Mucosa of descending colon (tissue), 3 donors: Measurements from ENCODE around the gene NEMP1. TPM values are rescaled to one million over a fixed set of nuclear protein-coding genes. Genes with fewer than 3 reads are reported as not detected.
A peak's percentile ranks its signal among the peaks of the same experiment; 100 is the strongest.

Source experiments
- ATAC-seq: fragments of 200-7000 bp; cut with Tn5 transposase; one replicate; pipeline ENCODE4 v1.9.1; 2020; ENCODE audit warnings: mild to moderate bottlenecking, moderate library complexity
- DNase-seq, 3 donors: peaks; one replicate each; pipeline ENCODE4 v3.0.0-alpha.2; 2020
- H3K36me3 ChIP-seq: fragments of 200-600 bp; one replicate; pipeline ENCODE4 v1.8.0; 2021; ENCODE audit warnings: low read depth, mild to moderate bottlenecking
- H3K4me1 ChIP-seq: fragments of 200-600 bp; one replicate; pipeline ENCODE4 v1.8.0; 2021; ENCODE audit warnings: low read depth, mild to moderate bottlenecking
- H3K4me3 ChIP-seq: fragments of 200-600 bp; one replicate; pipeline ENCODE4 v1.8.0; 2021; ENCODE audit warnings: mild to moderate bottlenecking
- H3K9me3 ChIP-seq: fragments of 200-600 bp; one replicate; pipeline ENCODE4 v1.8.0; 2021; ENCODE audit warnings: mild to moderate bottlenecking
- CTCF ChIP-seq: fragments of 200-600 bp; IDR thresholded peaks from one replicate; pipeline ENCODE4 v1.8.0; 2022; ENCODE audit warnings: antibody characterized with exemption, mild to moderate bottlenecking
- intact Hi-C, 2 donors: fragments of 100-400 bp; cut with DNase I in 1 of 2; cut with micrococcal nuclease in 1 of 2; formaldehyde crosslinking; loops; one replicate each; pipeline versions ENCODE4 v1.11.0 to v1.11.1; 2022; cut with DNase I, micrococcal nuclease
- total RNA-seq, 3 donors: library from RNA; stranded (reverse); fragmentation: NEBNext Ultra II Directional in 2 of 3; extraction: Animal tissue kit (Norgen Biotek cat#: 25700) in 2 of 3; gene quantifications; one replicate each; pipeline versions ENCODE4 v1.2.1 to v1.2.4, GENCODE V29; 2021 to 2023
- donor health status: DM: no; HTN: no; CAD: no; lungs with moderate emphysema.
- donor health status: DM: no; HTN: no; CAD: no.
- donor health status: DM: no; HTN: yes; CAD: no.

The NEMP1 gene
- total RNA-seq, 3 donors from 2014 or later = 6.3 to 16.9 (median 10.2) TPM

- DNase-seq (no peak), ATAC-seq (no peak)
- Histone ChIP-seq H3K9me3 (no peaks in the 10 kb centered on the region), H3K4me1 (peaks cover 4% of the 10 kb centered on the region), H3K36me3 (no peaks in the 10 kb centered on the region), H3K4me3 (no peak overlapping the region)
- TF ChIP-seq CTCF = no peak
- intact Hi-C loops = loop anchor here in 1 of 2 donors (5.0 kb wide), 1 partner anchor 52 kb away; no protein-coding TSS in a partner anchor
Observed at GRCh38 chr12:57010627-57011247, 67.9 kb downstream of the NEMP1 start.

- intact Hi-C loops = loop anchor here in 1 of 2 donors (5.0 kb wide), 1 partner anchor 52 kb away; no protein-coding TSS in a partner anchor
- TF ChIP-seq CTCF = no peak
Observed at GRCh38 chr12:57009949-57010626, 68.5 kb downstream of the NEMP1 start.

GRCh38 chr12:57008178-57008577, 70.4 kb downstream of the NEMP1 start:
- intact Hi-C loops = no loop called here
- H3K9me3 ChIP-seq = no peaks in the 10 kb centered on the region
- TF ChIP-seq CTCF = no peak
- H3K4me1 ChIP-seq = peaks cover 8% of the 10 kb centered on the region
- H3K36me3 ChIP-seq = no peaks in the 10 kb centered on the region
- ATAC-seq (peak; percentile 48), DNase-seq (peak in 1 of 3 donors; percentile 25)
- no peak overlapping the region for H3K4me3 ChIP-seq

More at GRCh38 chr12:57009949-57010626, 68.5 kb downstream of the NEMP1 start:
- no peaks in the 10 kb centered on the region for H3K9me3 ChIP-seq
- no peak for ATAC-seq
- DNase-seq = no peak
- H3K4me1 ChIP-seq = peaks cover 8% of the 10 kb centered on the region
- H3K36me3 ChIP-seq = no peaks in the 10 kb centered on the region
- H3K4me3 ChIP-seq = no peak overlapping the region

GRCh38 chr12:57006809-57007475, 71.6 kb downstream of the NEMP1 start:
- H3K36me3 ChIP-seq = no peaks in the 10 kb centered on the region
- H3K4me1 ChIP-seq = peaks cover 8% of the 10 kb centered on the region
- H3K9me3 ChIP-seq = no peaks in the 10 kb centered on the region
- ATAC-seq (no peak), DNase-seq (no peak)
- intact Hi-C loops = loop anchor here in 1 of 2 donors (2.0 kb wide), 1 partner anchor 56 kb away; no protein-coding TSS in a partner anchor
- TF ChIP-seq CTCF = no peak
- no peak overlapping the region for H3K4me3 ChIP-seq

- Histone ChIP-seq H3K9me3 (no peaks in the 10 kb centered on the region), H3K4me3 (peak within 1 kb of the TSS; percentile 58), H3K4me1 (peaks cover 13% of the 10 kb centered on the region), H3K36me3 (no peaks in the 10 kb centered on the region)
- peak; percentile 56 to 80 (median 60) for DNase-seq
- intact Hi-C loops = loop anchor here in 1 of 2 donors (2.0 kb wide), 1 partner anchor 57 kb away; no protein-coding TSS in a partner anchor
- peak; percentile 68 for TF ChIP-seq CTCF
- peak; percentile 90 for ATAC-seq
Observed at GRCh38 chr12:57005980-57006808, 72.4 kb downstream of the NEMP1 start, which contains the start of gene ZBTB39. Gene ZBTB39 (minus strand): TSS chr12:57006546. CDS start chr12:57004917, 1,629 bp downstream.
